ENCODE results near the gene COX7B2.

COX7B2 gene

GRCh38 chr4:46924789-46925529 lies 15.9 kb upstream of the COX7B2 start:
- no peak overlapping the region for H2AFZ ChIP-seq (ENCODE audit: low read depth)
- H4K20me1 ChIP-seq (ENCODE audit: insufficient read depth) = no peaks in the 10 kb centered on the region
- no peak for TF ChIP-seq CTCF (conservative IDR thresholded peaks at IDR 0.05; ENCODE audit: low read depth, low read length)
- H3K36me3 ChIP-seq (ENCODE audit: insufficient read depth) = no peaks in the 10 kb centered on the region
- H3K4me2 ChIP-seq = no peak overlapping the region
- H3K4me3 ChIP-seq (IDR thresholded peaks at IDR 0.05; ENCODE audit: insufficient read depth, low read depth, low read length) = no peak overlapping the region
- H3K27ac ChIP-seq = no peak overlapping the region
- no peak overlapping the region for H3K9ac ChIP-seq
- H3K79me2 ChIP-seq (ENCODE audit: insufficient read depth, low read depth) = no peaks in the 10 kb centered on the region
- no peaks in the 10 kb centered on the region for H3K27me3 ChIP-seq (ENCODE audit: insufficient read depth, low read depth)
- H3K4me1 ChIP-seq (ENCODE audit: low read depth, poor library complexity, severe bottlenecking) = no peaks in the 10 kb centered on the region

GRCh38 chr4:46922205-46922604 lies 13.2 kb upstream of the COX7B2 start:
- no peak for TF ChIP-seq CTCF (conservative IDR thresholded peaks at IDR 0.05; ENCODE audit: low read depth, low read length)
- no peak overlapping the region for H2AFZ ChIP-seq (ENCODE audit: low read depth)
- H3K4me2 ChIP-seq = no peak overlapping the region
- H3K27ac ChIP-seq = no peak overlapping the region
- H3K27me3 ChIP-seq (ENCODE audit: insufficient read depth, low read depth) = no peaks in the 10 kb centered on the region
- no peaks in the 10 kb centered on the region for H3K4me1 ChIP-seq (ENCODE audit: low read depth, poor library complexity, severe bottlenecking)
- H4K20me1 ChIP-seq (ENCODE audit: insufficient read depth) = no peaks in the 10 kb centered on the region
- H3K9ac ChIP-seq = no peak overlapping the region
- no peak overlapping the region for H3K4me3 ChIP-seq (IDR thresholded peaks at IDR 0.05; ENCODE audit: insufficient read depth, low read depth, low read length)
- H3K79me2 ChIP-seq (ENCODE audit: insufficient read depth, low read depth) = no peaks in the 10 kb centered on the region
- H3K36me3 ChIP-seq (ENCODE audit: insufficient read depth) = no peaks in the 10 kb centered on the region

- Histone ChIP-seq H3K79me2 (ENCODE audit: insufficient read depth, low read depth) (no peaks in the 10 kb centered on the region), H3K27me3 (ENCODE audit: insufficient read depth, low read depth) (no peaks in the 10 kb centered on the region), H3K9ac (no peak overlapping the region), H3K4me1 (ENCODE audit: low read depth, poor library complexity, severe bottlenecking) (no peaks in the 10 kb centered on the region), H3K36me3 (ENCODE audit: insufficient read depth) (no peaks in the 10 kb centered on the region), H3K27ac (no peak overlapping the region), H2AFZ (ENCODE audit: low read depth) (no peak overlapping the region), H3K4me3 (IDR thresholded peaks at IDR 0.05; ENCODE audit: insufficient read depth, low read depth, low read length) (no peak overlapping the region), H3K4me2 (no peak overlapping the region), H4K20me1 (ENCODE audit: insufficient read depth) (no peaks in the 10 kb centered on the region)
- TF ChIP-seq CTCF (conservative IDR thresholded peaks at IDR 0.05; ENCODE audit: low read depth, low read length) = no peak
Observed at GRCh38 chr4:46908148-46908547, 897 bp downstream of the COX7B2 start.

- TF ChIP-seq CTCF (conservative IDR thresholded peaks at IDR 0.05; ENCODE audit: low read depth, low read length) = no peak
- no peak overlapping the region for H3K27ac ChIP-seq
- no peak overlapping the region for H2AFZ ChIP-seq (ENCODE audit: low read depth)
- H3K4me1 ChIP-seq (ENCODE audit: low read depth, poor library complexity, severe bottlenecking) = no peaks in the 10 kb centered on the region
- no peaks in the 10 kb centered on the region for H3K27me3 ChIP-seq (ENCODE audit: insufficient read depth, low read depth)
- no peak overlapping the region for H3K4me3 ChIP-seq (IDR thresholded peaks at IDR 0.05; ENCODE audit: insufficient read depth, low read depth, low read length)
- H4K20me1 ChIP-seq (ENCODE audit: insufficient read depth) = no peaks in the 10 kb centered on the region
- no peaks in the 10 kb centered on the region for H3K79me2 ChIP-seq (ENCODE audit: insufficient read depth, low read depth)
- no peaks in the 10 kb centered on the region for H3K36me3 ChIP-seq (ENCODE audit: insufficient read depth)
- H3K4me2 ChIP-seq = no peak overlapping the region
- H3K9ac ChIP-seq = no peak overlapping the region
Observed at GRCh38 chr4:46900082-46900481, 9.0 kb downstream of the COX7B2 start.
